ENCODE measurements around the gene DCUN1D2.
A peak's percentile ranks its signal among the peaks of the same experiment; 100 is the strongest.
"Not testable (repeated sequence)": the region's sequence is repeated elsewhere in the genome, so short reads cannot be mapped to it uniquely, and the experiment has no call there.

DCUN1D2 gene

GRCh38 chr13:113528813-113529180 lies 38.3 kb upstream of the DCUN1D2 start:
- H3K4me1 ChIP-seq (ENCODE audit: control extremely low read depth in 1 of 4, control insufficient read depth in 4 of 4, insufficient read depth in 4 of 4, low read length in 3 of 4) = peaks cover 3 to 17% (median 15%) of the 10 kb centered on the region in 4 experiments
- peaks cover 8 to 26% (median 15%) of the 10 kb centered on the region in 4 experiments for H3K36me3 ChIP-seq (ENCODE audit: control insufficient read depth in 4 of 4, insufficient read depth in 4 of 4, low read length in 3 of 4)
- WGBS (ENCODE audit: insufficient coverage) = 98% methylated on average over 10 of the region's 10 CpGs
- ChIA-PET POLR2A (no interaction called here), CTCF (no interaction called here)
- no peak for DNase-seq
- H3K27me3 ChIP-seq (replicated peaks in 2 of 5; ENCODE audit: control insufficient read depth in 4 of 5, insufficient read depth in 5 of 5, low read length in 4 of 5) = no peaks in the 10 kb centered on the region
- H3K4me3 ChIP-seq (ENCODE audit: control insufficient read depth in 1 of 7, extremely low read depth in 1 of 7, insufficient read depth in 4 of 7, low read depth in 2 of 7, low read length in 6 of 7) = no peak overlapping the region
- H3K9me3 ChIP-seq (ENCODE audit: control extremely low read depth in 1 of 5, control insufficient read depth in 4 of 5, insufficient read depth in 2 of 5, low read depth in 1 of 5, low read length in 4 of 5) = no peaks in the 10 kb centered on the region
- no peak overlapping the region for H3K27ac ChIP-seq (ENCODE audit: insufficient read depth in 1 of 2, low read depth in 1 of 2, low read length in 2 of 2, poor library complexity in 1 of 2, severe bottlenecking in 2 of 2)

- POLR2A ChIA-PET = no interaction called here
These were observed 37.7 kb upstream of the DCUN1D2 start for GRCh38 chr13:113528101-113528812.

GRCh38 chr13:113527272-113527958 lies 36.9 kb upstream of the DCUN1D2 start:
- peaks cover 3 to 17% (median 15%) of the 10 kb centered on the region in 4 experiments for H3K4me1 ChIP-seq (ENCODE audit: control extremely low read depth in 1 of 4, control insufficient read depth in 4 of 4, insufficient read depth in 4 of 4, low read length in 3 of 4)
- peak overlapping the region in 1 of 7 experiments; percentile 4 for H3K4me3 ChIP-seq (ENCODE audit: control insufficient read depth in 1 of 7, extremely low read depth in 1 of 7, insufficient read depth in 4 of 7, low read depth in 2 of 7, low read length in 6 of 7)
- DNase-seq = no peak
- ChIA-PET POLR2A (no interaction called here), CTCF (no interaction called here)
- peaks cover 8 to 27% (median 18%) of the 10 kb centered on the region in 4 experiments for H3K36me3 ChIP-seq (ENCODE audit: control insufficient read depth in 4 of 4, insufficient read depth in 4 of 4, low read length in 3 of 4)
- no peaks in the 10 kb centered on the region for H3K9me3 ChIP-seq (ENCODE audit: control extremely low read depth in 1 of 5, control insufficient read depth in 4 of 5, insufficient read depth in 2 of 5, low read depth in 1 of 5, low read length in 4 of 5)
- no peaks in the 10 kb centered on the region for H3K27me3 ChIP-seq (replicated peaks in 2 of 5; ENCODE audit: control insufficient read depth in 4 of 5, insufficient read depth in 5 of 5, low read length in 4 of 5)
- H3K27ac ChIP-seq (ENCODE audit: insufficient read depth in 1 of 2, low read depth in 1 of 2, low read length in 2 of 2, poor library complexity in 1 of 2, severe bottlenecking in 2 of 2) = peak overlapping the region in 1 of 2 experiments; percentile 36
- WGBS (ENCODE audit: insufficient coverage) = 93% methylated on average over 11 of the region's 19 CpGs

More at GRCh38 chr13:113528101-113528812, 37.7 kb upstream of the DCUN1D2 start:
- CTCF ChIA-PET = no interaction called here
- WGBS (ENCODE audit: insufficient coverage) = 81% methylated on average over 8 of the region's 18 CpGs
- peaks cover 8 to 27% (median 15%) of the 10 kb centered on the region in 4 experiments for H3K36me3 ChIP-seq (ENCODE audit: control insufficient read depth in 4 of 4, insufficient read depth in 4 of 4, low read length in 3 of 4)
- H3K27ac ChIP-seq (ENCODE audit: insufficient read depth in 1 of 2, low read depth in 1 of 2, low read length in 2 of 2, poor library complexity in 1 of 2, severe bottlenecking in 2 of 2) = peak overlapping the region in 1 of 2 experiments; percentile 36
- peak in 2 of 3 donors; percentile 28 to 30 for DNase-seq
- H3K4me3 ChIP-seq (ENCODE audit: control insufficient read depth in 1 of 7, extremely low read depth in 1 of 7, insufficient read depth in 4 of 7, low read depth in 2 of 7, low read length in 6 of 7) = peak overlapping the region in 1 of 7 experiments; percentile 10
- peaks cover 3 to 17% (median 15%) of the 10 kb centered on the region in 4 experiments for H3K4me1 ChIP-seq (ENCODE audit: control extremely low read depth in 1 of 4, control insufficient read depth in 4 of 4, insufficient read depth in 4 of 4, low read length in 3 of 4)
- no peaks in the 10 kb centered on the region for H3K9me3 ChIP-seq (ENCODE audit: control extremely low read depth in 1 of 5, control insufficient read depth in 4 of 5, insufficient read depth in 2 of 5, low read depth in 1 of 5, low read length in 4 of 5)
- H3K27me3 ChIP-seq (replicated peaks in 2 of 5; ENCODE audit: control insufficient read depth in 4 of 5, insufficient read depth in 5 of 5, low read length in 4 of 5) = no peaks in the 10 kb centered on the region

- no peak overlapping the region for H3K27ac ChIP-seq (ENCODE audit: insufficient read depth in 1 of 2, low read depth in 1 of 2, low read length in 2 of 2, poor library complexity in 1 of 2, severe bottlenecking in 2 of 2)
- 99% methylated on average over 7 of the region's 12 CpGs for WGBS (ENCODE audit: insufficient coverage)
- DNase-seq = no peak
- peaks cover 10 to 27% (median 22%) of the 10 kb centered on the region in 4 experiments for H3K36me3 ChIP-seq (ENCODE audit: control insufficient read depth in 4 of 4, insufficient read depth in 4 of 4, low read length in 3 of 4)
- CTCF ChIA-PET = interaction anchor here (1.8 kb wide), 1 partner anchor 29 kb away, joined by 7 read pairs; no protein-coding TSS in a partner anchor
- no peaks in the 10 kb centered on the region for H3K9me3 ChIP-seq (ENCODE audit: control extremely low read depth in 1 of 5, control insufficient read depth in 4 of 5, insufficient read depth in 2 of 5, low read depth in 1 of 5, low read length in 4 of 5)
- H3K27me3 ChIP-seq (replicated peaks in 2 of 5; ENCODE audit: control insufficient read depth in 4 of 5, insufficient read depth in 5 of 5, low read length in 4 of 5) = no peaks in the 10 kb centered on the region
- peaks cover 3 to 17% (median 15%) of the 10 kb centered on the region in 4 experiments for H3K4me1 ChIP-seq (ENCODE audit: control extremely low read depth in 1 of 4, control insufficient read depth in 4 of 4, insufficient read depth in 4 of 4, low read length in 3 of 4)
- POLR2A ChIA-PET = no interaction called here
- H3K4me3 ChIP-seq (ENCODE audit: control insufficient read depth in 1 of 7, extremely low read depth in 1 of 7, insufficient read depth in 4 of 7, low read depth in 2 of 7, low read length in 6 of 7) = no peak overlapping the region
These were observed 36.1 kb upstream of the DCUN1D2 start for GRCh38 chr13:113526466-113527220.

DNA sequence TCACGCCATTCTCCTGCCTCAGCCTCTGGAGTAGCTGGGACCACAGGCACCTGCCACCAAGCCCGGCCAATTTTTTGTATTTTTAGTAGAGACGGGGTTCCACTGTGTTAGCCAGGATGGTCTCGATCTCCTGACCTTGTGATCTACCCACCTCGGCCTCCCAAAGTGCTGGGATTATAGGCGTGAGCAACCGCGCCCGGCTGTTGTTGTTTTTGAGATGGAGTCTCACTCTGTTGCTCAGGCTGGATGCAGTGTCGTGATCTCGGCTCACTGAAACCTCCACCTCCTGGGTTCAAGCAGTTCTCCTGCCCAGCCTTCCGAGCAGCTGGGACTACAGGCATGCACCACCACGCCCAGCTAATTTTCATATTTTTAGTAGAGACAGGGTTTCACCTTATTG lies 31.9 kb upstream of the DCUN1D2 start:
- H3K27ac ChIP-seq (ENCODE audit: insufficient read depth in 1 of 2, low read depth in 1 of 2, low read length in 2 of 2, poor library complexity in 1 of 2, severe bottlenecking in 2 of 2); H3K9me3 ChIP-seq (ENCODE audit: control extremely low read depth in 1 of 5, control insufficient read depth in 4 of 5, insufficient read depth in 2 of 5, low read depth in 1 of 5, low read length in 4 of 5); H3K4me3 ChIP-seq (ENCODE audit: control insufficient read depth in 1 of 7, extremely low read depth in 1 of 7, insufficient read depth in 4 of 7, low read depth in 2 of 7, low read length in 6 of 7); H3K27me3 ChIP-seq (replicated peaks in 2 of 5; ENCODE audit: control insufficient read depth in 4 of 5, insufficient read depth in 5 of 5, low read length in 4 of 5); DNase-seq; POLR2A ChIA-PET: not testable (repeated sequence)
- WGBS (ENCODE audit: insufficient coverage) = 95% methylated on average over 11 of the region's 13 CpGs
- H3K4me1 ChIP-seq (ENCODE audit: control extremely low read depth in 1 of 4, control insufficient read depth in 4 of 4, insufficient read depth in 4 of 4, low read length in 3 of 4) = peaks cover 2 to 14% (median 10%) of the 10 kb centered on the region in 4 experiments
- CTCF ChIA-PET = interaction anchor here (1.4 kb wide), 1 partner anchor 23 kb away, joined by 4 read pairs; no protein-coding TSS in a partner anchor
- peaks cover 8 to 33% (median 27%) of the 10 kb centered on the region in 4 experiments for H3K36me3 ChIP-seq (ENCODE audit: control insufficient read depth in 4 of 4, insufficient read depth in 4 of 4, low read length in 3 of 4)

DNA sequence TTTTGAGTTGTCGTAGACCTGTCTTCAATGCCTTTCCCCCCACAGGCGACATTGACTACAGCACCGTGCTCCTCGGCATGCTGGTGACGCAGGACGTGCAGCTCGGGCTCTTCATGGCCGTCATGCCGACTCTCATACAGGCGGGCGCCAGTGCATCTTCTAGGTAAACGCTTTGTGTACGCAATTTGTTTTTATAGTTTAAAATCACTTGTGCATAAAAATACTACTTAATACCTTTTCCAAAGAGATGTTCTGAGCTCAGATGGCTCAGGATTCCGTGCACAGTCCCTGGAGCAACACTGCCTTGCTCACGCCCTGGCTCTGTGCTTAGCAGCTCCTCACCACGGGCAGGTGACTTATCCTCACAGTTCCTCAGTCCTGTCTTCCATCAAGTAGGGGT lies 30.1 kb upstream of the DCUN1D2 start:
- no peak for DNase-seq
- WGBS (ENCODE audit: insufficient coverage) = over 99% methylated on average over 13 of the region's 16 CpGs
- Histone ChIP-seq H3K27ac (ENCODE audit: insufficient read depth in 1 of 2, low read depth in 1 of 2, low read length in 2 of 2, poor library complexity in 1 of 2, severe bottlenecking in 2 of 2) (no peak overlapping the region), H3K4me1 (ENCODE audit: control extremely low read depth in 1 of 4, control insufficient read depth in 4 of 4, insufficient read depth in 4 of 4, low read length in 3 of 4) (peaks cover 2 to 9% (median 6%) of the 10 kb centered on the region in 4 experiments), H3K36me3 (ENCODE audit: control insufficient read depth in 4 of 4, insufficient read depth in 4 of 4, low read length in 3 of 4) (peaks cover 4 to 38% (median 27%) of the 10 kb centered on the region in 4 experiments), H3K27me3 (replicated peaks in 2 of 5; ENCODE audit: control insufficient read depth in 4 of 5, insufficient read depth in 5 of 5, low read length in 4 of 5) (no peaks in the 10 kb centered on the region), H3K4me3 (ENCODE audit: control insufficient read depth in 1 of 7, extremely low read depth in 1 of 7, insufficient read depth in 4 of 7, low read depth in 2 of 7, low read length in 6 of 7) (no peak overlapping the region), H3K9me3 (ENCODE audit: control extremely low read depth in 1 of 5, control insufficient read depth in 4 of 5, insufficient read depth in 2 of 5, low read depth in 1 of 5, low read length in 4 of 5) (no peaks in the 10 kb centered on the region)
- ChIA-PET POLR2A (no interaction called here), CTCF (no interaction called here)

Measured in common myeloid progenitor, CD34-positive (primary cell).